Measurements from ENCODE around the gene PADI1. TPM values are rescaled to one million over a fixed set of nuclear protein-coding genes. Genes with fewer than 3 reads are reported as not detected.

Gene PADI1
- total and polyA plus RNA-seq, 10 donors, result 0.03 to 0.76 (median 0.31) TPM; not detected in 4

DNA sequence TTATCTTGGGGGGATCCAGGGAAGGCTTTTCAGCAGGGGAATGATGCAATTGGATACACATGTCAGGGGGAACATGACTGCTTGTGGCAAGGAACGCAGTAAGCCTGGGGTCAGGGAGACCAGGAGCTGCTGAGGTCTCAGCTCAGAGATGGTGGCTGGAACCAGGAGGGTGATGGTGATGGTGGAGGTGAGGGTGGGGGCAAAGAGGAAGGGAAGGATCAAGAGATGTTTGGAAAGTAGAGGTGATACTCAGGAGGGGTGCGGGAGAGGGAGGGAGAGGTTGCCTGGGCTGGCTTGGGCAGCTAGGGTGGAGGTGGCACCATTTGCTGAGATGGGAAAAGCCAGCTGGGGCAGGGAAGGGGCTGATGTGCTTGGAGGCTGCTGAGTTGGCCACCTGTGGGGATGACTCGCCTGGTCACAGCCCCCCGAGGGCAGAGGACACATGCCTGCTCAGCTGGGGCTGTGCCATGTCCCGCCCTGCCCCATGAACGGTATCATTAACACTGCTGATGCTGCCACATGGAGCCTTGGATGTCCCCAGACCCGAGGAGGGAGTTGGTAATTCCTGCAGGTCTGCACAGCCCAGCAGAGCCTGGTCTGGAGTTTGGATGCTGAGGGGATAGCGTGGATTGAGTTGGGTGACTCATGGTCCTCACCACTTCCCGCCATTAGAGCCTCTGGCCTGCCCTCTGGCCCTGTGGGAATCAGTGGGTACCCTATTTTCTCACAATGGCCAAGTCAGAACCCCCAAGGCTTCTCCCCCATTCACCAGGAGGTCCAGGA, 6.3 kb upstream of the PADI1 start:
- peak; percentile 29 for DNase-seq
- Histone ChIP-seq H3K27me3 (replicated peaks in 1 of 7) (peaks cover 0 to 9% (median 0%) of the 10 kb centered on the region in 7 donors), H3K4me3 (no peak overlapping the region), H3K36me3 (no peaks in the 10 kb centered on the region), H3K4me1 (peaks cover 0 to 9% (median 0%) of the 10 kb centered on the region in 6 donors), H3K9me3 (no peaks in the 10 kb centered on the region), H3K27ac (no peak overlapping the region)
- intact Hi-C loops (cut with DNase I; ENCODE audit: low total_unique reads), result no loop called here
- no peak for TF ChIP-seq POLR2AphosphoS5 (IDR thresholded peaks at IDR 0.05)
- no peak for TF ChIP-seq POLR2A (IDR thresholded peaks at IDR 0.05)
- no peak for TF ChIP-seq CTCF (IDR thresholded peaks at IDR 0.05 in 8 of 11, conservative IDR thresholded peaks at IDR 0.05 in 3 of 11)
- 73 to 88% (median 80%) methylated on average over 7 to 9 of the region's 9 CpGs for WGBS, 5 donors

GRCh38 chr1:17199267-17200044, 5.5 kb upstream of the PADI1 start:
- Histone ChIP-seq H3K4me1 (peaks cover 0 to 9% (median 0%) of the 10 kb centered on the region in 6 donors), H3K36me3 (no peaks in the 10 kb centered on the region), H3K9me3 (no peaks in the 10 kb centered on the region), H3K27me3 (replicated peaks in 1 of 7) (peaks cover 0 to 9% (median 0%) of the 10 kb centered on the region in 7 donors), H3K4me3 (no peak overlapping the region), H3K27ac (no peak overlapping the region)
- DNase-seq, result peak; percentile 53
- intact Hi-C loops (cut with DNase I; ENCODE audit: low total_unique reads), result no loop called here
- 81 to 94% (median 86%) methylated on average over 9 of the region's 9 CpGs for WGBS, 5 donors
- TF ChIP-seq CTCF (IDR thresholded peaks at IDR 0.05 in 8 of 11, conservative IDR thresholded peaks at IDR 0.05 in 3 of 11) (no peak), POLR2A (IDR thresholded peaks at IDR 0.05) (no peak), POLR2AphosphoS5 (IDR thresholded peaks at IDR 0.05) (no peak)

DNA sequence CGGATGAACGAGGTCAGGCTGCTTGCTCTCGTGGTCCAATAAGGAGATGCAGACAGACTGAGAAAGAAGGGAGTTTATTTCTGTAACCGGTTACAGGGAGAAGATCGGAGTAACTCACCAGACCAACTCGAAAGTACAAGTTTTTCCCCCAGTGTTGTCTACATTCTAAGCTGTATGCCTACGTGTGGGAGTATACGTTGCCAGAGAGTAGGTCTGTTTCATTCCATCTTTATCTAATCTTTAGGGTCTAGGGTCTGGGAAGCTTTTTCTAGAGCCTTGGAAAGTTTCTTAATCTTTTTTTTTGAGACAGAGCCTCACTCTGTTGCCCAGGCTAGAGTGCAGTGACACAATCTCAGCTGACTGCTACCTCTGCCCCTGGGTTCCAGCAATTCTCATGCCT, 4.7 kb upstream of the PADI1 start:
- Histone ChIP-seq H3K4me3 (no peak overlapping the region), H3K27me3 (replicated peaks in 1 of 7) (peaks cover 0 to 9% (median 0%) of the 10 kb centered on the region in 7 donors), H3K9me3 (no peaks in the 10 kb centered on the region), H3K4me1 (peaks cover 0 to 9% (median 0%) of the 10 kb centered on the region in 6 donors), H3K36me3 (no peaks in the 10 kb centered on the region), H3K27ac (no peak overlapping the region)
- intact Hi-C loops (cut with DNase I; ENCODE audit: low total_unique reads), result no loop called here
- DNase-seq, result no peak
- WGBS, 5 donors, result 73 to 85% (median 82%) methylated on average over 8 of the region's 8 CpGs
- TF ChIP-seq CTCF (IDR thresholded peaks at IDR 0.05 in 8 of 11, conservative IDR thresholded peaks at IDR 0.05 in 3 of 11), result no peak
- TF ChIP-seq POLR2A (IDR thresholded peaks at IDR 0.05), result no peak
- TF ChIP-seq POLR2AphosphoS5 (IDR thresholded peaks at IDR 0.05), result no peak

- TF ChIP-seq POLR2A (IDR thresholded peaks at IDR 0.05) (no peak), CTCF (IDR thresholded peaks at IDR 0.05 in 8 of 11, conservative IDR thresholded peaks at IDR 0.05 in 3 of 11) (no peak), POLR2AphosphoS5 (IDR thresholded peaks at IDR 0.05) (no peak)
- no peaks in the 10 kb centered on the region for H3K9me3 ChIP-seq
- no peak overlapping the region for H3K27ac ChIP-seq
- H3K27me3 ChIP-seq (replicated peaks in 1 of 7), result peaks cover 0 to 9% (median 0%) of the 10 kb centered on the region in 7 donors
- no peak for DNase-seq
- intact Hi-C loops (cut with DNase I; ENCODE audit: low total_unique reads), result no loop called here
- WGBS, 5 donors, result 71 to 92% (median 89%) methylated on average over 5 of the region's 5 CpGs
- H3K4me3 ChIP-seq, result no peak overlapping the region
- H3K36me3 ChIP-seq, result no peaks in the 10 kb centered on the region
- peaks cover 0 to 9% (median 0%) of the 10 kb centered on the region in 6 donors for H3K4me1 ChIP-seq
These were observed 4.2 kb upstream of the PADI1 start for GRCh38 chr1:17200756-17201155.

Measured in spleen (tissue), 11 donors.